ENCODE data around the gene PRRT3.
A peak's percentile ranks its signal among the peaks of the same experiment; 100 is the strongest.

Gene PRRT3

DNA sequence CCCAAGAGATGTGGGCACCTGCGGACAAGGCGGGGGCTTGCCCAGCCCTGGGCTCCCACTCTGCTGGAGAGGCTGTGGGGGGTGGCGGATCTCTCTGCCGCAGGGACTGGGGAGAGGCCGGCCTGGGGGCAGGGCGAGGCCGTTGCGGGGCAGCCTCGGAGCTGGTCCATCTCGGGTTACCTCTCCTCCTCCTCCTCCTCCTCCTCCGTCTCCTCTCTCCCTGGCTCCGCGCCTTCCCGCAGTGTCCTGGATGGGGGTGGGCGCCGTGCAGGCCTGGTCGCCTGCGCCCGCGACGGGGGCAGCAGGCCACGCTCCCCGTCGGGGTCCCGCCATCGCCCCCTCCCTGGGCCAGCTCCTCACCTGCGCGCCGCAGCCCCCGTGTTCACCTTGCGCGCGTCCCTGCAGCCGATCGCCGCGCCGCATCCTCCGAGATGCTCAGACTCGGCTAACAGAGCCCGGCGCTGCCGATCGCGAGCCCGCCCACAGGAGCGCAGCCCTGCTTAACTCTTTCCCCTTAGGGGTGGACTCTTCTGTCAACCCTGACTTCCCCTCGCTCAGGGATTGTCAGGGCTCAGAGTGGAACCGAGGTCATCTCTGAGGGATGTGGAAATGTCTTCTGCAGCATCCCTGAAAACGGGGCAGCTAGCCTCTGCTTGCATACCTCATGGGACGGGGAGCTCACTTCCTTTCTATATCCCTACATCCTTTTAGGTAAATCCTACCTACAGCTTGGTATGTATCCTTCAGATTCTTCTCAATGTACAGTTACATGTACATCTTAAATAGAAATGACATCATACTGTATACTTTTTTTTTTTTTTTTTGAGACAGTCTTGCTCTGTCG lies at the start of gene PRRT3:
Gene PRRT3, minus strand, starts transcription at position 447 of the 844 bp plus-strand sequence. CDS start 2,293 bp downstream, outside the sequence.
- peak; percentile 17 to 81 for DNase-seq

DNA sequence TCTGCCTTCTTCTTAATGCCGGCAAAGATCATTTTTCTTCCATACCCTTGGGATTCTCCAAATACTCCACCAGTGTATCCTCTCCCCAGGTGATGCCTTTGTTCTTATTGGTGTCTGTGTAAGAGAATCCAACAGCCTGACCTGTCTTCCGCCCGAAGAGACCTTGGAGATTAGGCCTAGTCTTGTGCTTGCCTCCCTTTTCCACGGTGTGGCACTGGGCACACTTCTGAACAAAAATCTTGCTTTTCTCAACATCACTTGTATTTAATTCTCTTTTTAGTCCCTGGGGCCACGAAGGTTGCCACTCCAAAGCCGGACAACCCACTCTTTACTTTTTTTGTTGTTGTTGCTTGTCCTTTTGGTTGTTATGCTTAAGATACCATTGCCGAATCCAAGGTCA lies 48.5 kb upstream of the PRRT3 start:
- no peak for DNase-seq

DNA sequence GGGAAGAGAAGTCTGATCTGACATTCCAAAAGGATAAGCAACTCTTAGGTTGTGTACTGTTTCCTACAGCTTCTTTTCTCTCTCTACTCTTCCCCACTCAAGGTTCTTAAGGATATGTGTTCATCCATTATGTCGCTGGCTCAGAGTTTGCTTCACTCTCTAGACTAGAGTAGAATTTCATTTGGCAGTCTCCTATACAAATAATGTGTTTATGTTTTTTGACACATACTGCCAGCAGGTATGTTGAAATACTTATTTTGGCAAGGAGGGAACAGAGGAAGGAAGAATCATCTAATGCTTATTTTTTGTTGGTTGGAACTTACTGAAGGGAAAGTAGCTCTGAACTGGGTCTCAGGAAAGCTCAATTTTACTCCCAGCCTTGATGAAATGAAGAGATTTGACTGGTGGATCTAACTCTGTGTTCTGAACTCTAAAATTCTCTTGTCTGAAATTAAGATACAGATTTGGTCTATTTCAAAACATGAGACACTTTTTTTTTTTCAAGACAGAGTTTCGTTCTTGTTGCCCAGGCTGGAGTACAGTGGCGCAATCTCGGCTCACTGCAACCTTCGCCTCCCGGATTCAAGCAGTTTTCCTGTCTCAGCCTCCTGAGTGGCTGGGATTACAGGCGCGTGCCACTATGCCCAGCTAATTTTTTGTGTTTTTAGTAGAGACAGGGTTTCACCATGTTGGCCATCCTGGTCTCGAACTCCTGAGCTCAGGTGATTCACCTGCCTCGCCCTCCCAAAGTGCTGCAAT lies 42.1 kb upstream of the PRRT3 start:
- no peak for DNase-seq

DNA sequence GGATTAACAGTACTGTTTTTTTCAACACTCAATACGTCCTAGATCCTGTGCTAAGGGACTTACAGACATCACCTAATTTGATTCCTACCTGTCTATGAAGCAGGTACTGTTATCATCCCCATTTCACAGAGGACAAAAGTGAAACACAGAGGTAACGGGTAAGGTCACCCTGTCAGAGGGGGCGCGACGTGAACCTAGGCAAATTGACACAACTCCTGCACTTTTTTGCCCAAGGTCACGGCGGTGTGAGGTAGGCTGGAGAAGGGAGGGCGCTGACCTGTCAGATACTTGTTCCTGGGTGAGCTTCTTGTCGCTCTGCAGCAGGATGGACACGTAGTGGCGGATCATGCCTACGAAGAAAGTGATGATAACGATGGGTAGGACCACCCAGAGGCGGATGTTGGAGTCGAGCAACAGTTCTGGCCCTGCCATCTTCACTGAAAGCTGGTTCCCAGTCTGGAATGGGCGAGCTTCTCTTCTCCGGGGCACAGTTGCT lies 34.1 kb upstream of the PRRT3 start:
- DNase-seq = no peak

DNA sequence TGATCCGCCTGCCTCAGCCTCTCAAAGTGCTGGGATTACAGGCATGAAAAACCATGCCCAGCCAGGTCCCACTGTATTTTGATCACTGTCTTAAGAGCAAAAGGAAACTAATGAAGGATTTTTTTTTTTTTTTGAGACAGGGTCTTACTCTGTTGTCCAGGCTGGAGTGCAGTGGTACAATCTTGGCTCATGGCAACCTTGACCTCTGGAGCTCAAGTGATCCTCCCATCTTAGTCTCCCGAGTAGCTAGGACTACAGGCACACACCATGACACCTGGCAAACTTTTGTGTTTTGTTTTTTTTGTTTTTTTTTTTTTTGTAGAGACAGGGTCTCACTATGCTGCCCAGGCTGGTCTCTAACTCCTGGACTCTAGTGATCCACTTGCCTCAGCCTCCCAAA lies 28.0 kb upstream of the PRRT3 start:
- DNase-seq = no peak

DNA sequence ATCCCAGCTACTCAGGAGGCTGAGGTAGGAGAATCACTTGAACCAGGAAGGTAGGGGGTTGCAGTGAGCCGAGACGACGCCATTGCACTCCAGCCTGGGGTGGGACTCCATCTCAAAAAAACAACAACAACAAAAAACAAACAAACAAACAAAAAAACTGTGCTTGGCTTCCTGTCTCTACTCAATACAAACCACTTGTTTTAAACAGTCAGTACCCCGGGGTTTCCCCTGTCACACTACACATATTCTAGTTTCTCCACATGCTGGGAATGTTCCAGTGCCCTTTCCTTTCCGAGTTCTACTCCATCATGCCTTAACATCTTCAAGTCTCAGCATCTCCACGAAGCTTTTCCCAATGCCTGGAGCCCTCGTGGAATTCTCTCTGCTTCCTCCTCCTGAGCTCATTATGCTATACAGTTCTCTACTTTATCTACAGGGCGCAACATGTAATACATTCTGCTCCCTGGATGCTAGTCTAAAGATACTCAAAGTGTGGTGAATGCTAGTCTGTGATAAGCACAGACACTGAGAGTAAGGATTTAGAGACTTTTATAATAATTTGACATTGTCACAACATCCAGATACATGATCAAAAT lies 26.6 kb upstream of the PRRT3 start:
- DNase-seq = no peak

DNA sequence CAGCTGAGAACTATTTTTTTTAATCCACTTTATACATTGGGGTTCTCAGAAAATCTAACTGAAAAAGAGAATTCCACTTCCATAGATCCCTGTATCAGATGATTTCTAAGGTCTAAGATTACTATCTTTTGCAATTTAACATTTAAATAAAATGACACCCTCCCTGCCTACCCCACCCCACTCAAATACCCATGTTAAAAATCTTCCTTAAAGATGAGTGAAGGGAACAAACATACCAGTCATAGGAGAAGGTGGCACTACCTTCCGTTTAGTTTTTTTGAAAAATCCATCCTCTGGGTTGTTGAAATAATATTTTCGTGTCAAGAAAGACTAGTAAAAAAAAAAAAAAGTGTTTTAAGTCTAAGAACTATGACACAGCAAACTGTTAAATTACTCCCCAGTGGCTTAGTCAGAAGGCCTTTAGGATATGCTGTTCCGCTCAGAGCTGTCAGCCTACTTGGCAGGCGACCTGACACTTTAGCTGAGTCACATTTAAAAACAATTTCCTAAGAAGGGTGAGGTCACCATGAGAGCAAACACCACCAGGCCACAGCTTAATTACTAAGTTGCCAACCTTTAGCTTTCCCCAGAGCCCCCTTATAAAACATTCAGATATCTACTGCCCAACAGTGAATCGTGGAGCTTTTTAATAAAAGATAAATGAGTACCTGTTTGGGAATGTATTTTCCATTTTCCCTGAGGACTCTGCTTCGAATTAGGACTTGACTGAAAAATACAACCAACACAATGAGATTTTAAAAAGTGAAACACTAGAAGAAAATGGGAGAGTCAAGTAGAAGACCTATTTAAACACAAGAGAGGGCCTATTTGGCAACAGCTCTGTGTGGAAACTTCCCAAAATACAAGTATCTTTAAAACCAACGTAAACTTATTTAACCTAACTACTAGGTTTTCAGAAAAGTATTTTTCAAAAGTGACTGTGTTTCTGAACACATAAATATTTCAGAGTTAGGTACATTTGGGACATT lies 24.8 kb upstream of the PRRT3 start:
- no peak for DNase-seq

DNA sequence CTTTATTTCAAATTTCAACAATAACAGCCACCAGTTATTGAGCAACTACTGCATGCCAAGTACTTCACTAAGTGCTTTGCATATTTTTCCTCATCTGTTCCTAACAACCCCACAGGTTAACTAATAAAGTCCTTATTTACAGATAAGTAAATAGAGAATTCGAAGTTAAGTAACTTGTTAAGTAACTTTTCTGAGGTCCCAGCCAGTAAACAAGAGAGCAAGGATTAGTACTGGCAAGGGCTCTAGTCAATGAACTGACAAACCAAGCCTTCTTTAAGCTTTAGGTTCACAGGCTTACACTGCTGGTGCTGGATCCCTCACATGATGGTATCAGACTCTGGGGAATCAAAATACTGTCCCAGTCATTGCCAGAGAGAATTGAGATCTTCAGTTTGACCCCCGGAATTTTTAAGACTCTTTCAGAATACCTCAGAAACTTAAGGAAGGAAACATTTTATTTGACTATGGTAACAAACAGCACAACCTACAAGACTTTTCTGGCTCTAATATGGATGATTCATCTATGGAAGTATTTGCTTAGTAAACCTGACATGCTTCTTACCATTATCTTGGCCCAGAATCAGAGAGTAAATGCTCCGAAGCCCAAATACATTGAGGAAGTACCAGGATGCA lies 17.9 kb upstream of the PRRT3 start:
- no peak for DNase-seq

DNA sequence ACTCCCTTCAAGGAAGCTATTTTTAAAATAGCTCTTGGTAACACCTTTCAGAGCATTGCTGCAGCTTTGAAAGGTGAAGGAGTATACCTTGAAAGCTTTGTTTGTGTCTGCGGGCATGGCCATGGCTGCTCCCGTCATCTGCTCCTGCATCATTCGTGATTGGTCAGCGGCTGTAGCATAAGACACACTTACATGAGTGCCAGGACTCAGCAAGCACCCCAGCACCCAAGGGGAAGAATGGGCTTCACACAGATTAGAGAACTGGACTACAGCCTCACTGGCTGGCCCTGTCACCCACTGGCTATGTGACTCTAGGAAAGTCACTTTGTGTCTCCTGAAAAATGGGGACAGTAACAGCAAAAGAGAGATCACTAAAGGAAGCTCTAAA lies 17.4 kb upstream of the PRRT3 start:
- no peak for DNase-seq

DNA sequence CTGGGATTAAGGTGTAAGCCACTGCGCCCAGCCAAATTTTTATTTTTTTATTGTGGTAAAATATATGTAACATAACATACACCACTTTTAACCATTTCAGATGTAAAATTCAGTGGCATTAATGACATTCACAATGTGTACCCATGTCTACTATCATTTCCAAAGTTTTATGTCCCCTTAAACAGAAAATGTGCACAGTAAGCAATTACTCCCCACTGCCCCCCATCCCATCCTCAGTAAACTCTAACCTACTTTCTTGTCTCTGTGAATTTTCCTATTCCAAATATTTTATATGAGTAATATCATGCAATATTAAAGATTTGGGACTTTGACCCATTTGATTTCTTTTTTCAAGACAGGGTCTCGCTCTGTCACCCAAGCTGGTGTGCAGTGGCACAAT lies 14.6 kb upstream of the PRRT3 start:
- no peak for DNase-seq

DNA sequence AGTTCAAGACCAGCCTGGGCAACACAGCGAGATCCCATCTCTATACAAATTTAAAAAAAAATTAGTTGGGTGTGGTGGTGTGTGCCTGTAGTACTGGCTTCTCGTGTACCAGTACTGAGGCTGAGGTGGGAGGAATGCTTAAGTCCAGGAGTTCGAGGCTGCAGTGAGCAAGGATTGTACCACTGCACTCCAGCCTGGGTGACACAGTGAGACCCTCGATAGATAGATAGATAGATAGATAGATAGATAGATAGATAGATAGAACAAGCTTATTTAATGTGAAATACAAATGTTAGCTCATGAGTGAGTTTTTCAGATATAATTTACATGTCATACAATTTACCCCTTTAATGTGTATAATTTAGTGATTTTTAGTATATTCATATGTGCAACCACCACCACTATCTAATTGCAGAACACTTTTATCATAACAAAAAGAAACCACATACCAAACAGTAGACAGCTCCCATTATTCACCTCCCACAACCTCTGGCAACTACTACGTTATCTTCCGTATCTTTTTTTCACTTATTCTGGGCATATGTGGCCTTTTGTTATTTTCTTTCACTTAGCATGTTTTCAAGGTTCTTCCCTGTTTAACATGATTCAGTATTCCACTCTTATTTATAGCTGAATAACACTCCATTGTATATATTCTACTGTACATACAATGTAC lies 13.1 kb upstream of the PRRT3 start:
- no peak for DNase-seq

DNA sequence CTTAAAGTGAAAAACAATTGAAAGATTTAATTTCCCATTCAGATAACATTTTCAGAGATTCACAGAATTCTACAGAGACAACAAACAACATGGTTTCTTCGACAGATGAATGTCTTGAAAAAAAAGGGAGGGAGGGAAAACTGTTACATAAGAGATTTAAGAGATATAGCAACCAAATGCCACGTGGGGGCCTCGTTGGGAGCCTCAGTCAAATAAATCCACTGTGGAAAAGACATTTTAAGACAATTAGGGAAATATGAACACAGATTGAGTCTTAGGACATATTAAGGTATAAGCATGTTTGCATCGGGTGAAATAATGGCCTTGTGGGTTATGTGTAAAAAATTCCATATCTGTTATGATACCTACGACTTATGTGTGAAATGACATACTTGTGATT lies 5.0 kb upstream of the PRRT3 start:
- DNase-seq = no peak

DNA sequence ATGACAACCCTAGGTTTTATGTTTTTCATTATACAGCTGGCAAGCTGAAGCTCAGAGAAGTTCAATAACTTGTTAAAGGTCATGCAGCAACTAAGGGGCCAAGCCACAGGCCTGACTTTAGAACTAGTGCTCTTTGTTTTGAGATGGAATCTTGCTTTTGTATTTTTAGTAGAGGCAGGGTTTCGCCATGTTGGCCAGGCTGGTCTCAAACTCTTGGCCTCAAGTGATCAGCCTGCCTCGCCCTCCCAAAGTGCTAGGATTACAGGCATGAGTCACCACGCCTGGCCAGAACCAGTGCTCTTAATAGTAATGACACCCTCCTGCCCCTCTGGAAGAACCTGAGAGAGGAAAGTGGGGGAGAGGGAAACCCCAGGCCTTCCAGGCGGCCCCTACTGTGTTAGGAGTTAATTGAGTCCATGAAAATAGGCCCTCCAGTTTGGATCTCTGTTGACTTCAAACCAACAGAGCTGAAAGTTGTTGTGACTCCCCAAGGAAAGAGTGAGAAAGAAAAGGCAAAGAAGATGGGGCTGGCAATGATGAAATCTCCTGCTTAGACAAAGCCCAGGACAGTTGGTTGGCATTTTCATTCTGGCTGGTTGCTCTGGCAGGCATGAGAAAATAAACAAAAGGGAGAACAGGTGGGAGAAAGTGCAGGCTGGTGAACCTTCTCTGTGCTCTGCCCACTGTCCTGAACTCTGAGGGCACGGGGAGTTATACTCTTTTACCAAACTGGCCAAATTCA lies 3.6 kb upstream of the PRRT3 start:
- DNase-seq = no peak

DNA sequence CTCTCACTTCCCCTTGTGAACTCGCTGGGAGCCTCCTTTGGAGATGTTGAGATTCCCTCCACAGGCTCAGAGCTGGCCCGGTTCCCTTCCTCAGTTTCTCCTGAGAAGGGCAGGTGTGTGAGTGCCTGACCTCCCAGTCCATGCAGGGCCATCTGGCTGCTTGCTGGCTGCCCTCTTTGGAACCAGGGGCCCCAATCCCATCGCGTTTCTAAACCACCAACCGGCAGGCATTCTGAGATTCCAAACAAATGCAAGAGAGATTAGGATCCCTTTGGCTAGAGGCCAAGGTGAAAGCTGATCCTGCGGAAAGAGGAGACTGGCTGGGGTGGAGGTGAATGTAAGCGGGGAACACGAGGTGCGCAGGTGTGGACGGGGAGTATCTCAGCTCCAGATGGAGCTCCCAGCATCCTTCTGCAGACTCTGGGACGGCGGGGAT lies 2.9 kb upstream of the PRRT3 start:
- peak; percentile 33 to 71 for DNase-seq

DNA sequence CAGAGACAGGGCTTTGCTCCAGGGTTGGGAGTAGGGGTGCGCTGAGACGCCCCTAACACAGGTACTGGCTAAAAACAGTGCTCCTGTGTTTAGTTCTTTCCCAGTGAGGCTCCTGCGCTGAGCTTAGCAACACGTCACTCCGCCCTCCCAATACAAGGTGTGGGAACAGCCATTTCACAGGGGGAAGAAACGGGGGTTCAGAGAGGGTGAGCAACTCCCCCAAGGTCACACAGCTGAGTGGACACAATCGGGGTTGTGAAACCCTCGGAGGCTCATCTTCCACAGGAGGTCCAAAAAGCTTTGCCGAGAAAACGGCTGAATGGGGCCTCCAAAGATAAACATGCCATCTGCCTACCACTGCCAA lies 628 bp downstream of the PRRT3 start:
- DNase-seq = peak in 1 of 2 experiments; percentile 49

DNA sequence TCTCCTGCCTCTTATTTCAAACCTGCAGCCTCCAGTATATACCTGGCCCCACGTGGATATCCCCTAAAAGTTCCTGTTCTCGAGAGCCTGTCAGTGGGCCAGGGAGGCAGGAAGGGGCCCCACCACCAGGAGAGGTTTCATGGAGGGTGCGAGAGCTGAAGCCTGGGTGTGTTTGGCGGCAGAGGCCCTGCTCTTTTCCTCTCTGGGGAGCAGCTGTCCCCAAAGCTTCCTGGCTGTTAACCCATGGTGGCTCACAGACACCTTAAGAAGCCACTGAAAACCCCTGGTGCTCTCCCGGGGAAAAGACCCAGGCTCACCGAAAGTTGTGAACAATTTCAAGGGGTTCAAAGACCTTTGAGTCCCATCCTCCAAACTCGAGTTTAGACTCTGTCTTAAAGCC lies 1.1 kb downstream of the PRRT3 start:
- DNase-seq = no peak

DNA sequence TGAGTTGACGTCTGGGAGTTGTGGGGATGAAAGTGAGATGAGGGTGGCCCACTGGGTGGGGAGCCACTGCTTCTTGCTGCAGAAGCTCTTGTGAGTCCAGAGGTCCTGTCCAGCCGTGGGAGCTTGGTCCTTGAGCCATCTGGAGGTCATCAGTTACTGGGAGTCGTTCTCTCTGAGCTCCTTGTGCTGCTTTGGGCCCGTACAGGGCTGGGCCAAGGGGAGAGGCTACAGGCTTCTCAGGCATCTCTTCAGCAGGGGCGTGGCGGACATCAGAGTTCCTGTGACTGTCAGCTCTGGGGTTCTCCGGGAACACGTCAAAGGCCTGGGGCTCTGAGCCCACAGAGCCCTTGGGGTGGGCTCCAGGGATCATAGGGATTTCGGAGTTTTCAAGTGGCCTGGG lies 2.6 kb downstream of the PRRT3 start:
- no peak for DNase-seq

DNA sequence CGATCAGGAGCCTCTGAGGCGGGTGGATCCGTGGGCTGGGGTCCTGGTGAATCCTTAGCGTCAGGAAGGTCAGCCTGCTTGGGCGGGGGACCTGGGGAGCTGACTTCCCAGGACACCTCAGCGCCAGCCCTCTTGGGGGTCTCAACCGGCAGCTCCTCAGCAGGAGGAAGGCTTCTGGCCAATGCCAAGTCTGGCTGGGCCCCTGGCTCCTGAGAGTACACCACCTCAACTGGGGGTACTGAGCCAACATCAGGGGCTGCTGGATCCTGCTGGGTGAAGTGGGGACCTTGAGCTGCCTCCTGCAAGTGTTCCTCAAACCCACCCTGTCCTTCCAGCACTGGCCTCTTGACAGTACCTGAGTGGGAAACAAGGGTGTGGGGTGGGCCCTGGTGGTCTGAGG lies 3.1 kb downstream of the PRRT3 start:
- DNase-seq = no peak

DNA sequence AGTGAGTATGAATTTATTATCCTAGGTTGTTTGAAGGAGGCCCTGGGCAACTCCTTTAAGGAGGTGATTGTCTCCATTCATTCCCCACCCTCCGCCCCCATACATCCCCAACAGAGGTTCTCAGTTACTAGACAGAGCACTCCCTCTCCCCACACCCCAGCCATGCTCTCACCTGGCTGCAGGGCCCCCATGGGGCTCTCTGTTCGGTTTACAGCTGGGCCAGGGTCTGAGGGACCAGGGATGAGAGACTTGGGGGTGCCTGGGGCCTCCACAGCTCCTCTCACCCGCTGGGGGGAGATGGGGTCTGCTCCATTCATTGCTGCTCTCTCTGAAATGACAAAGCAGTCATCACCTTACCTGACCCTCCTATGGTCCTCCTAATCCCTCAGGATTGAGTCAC lies 3.6 kb downstream of the PRRT3 start:
- no peak for DNase-seq
